ENCODE data around the gene MCC. TPM values are rescaled to one million over a fixed set of nuclear protein-coding genes. Genes with fewer than 3 reads are reported as not detected.

MCC gene
- total RNA-seq, 1 donor from 2014 or later = 22.7 TPM

GRCh38 chr5:113382731-113383130 is 105.5 kb downstream of the MCC start:
- H3K9me3 Mint-ChIP-seq (ENCODE audit: unreplicated experiment) = no peaks in the 10 kb centered on the region
- peaks cover 18% of the 10 kb centered on the region for H3K4me1 Mint-ChIP-seq (ENCODE audit: unreplicated experiment)
- no peak for TF ChIP-seq CTCF (IDR thresholded peaks at IDR 0.05; ENCODE audit: unreplicated experiment)
- DNase-seq (ENCODE audit: low spot score) = no peak
- no peaks in the 10 kb centered on the region for H3K27me3 Mint-ChIP-seq (ENCODE audit: unreplicated experiment)
- no peaks in the 10 kb centered on the region for H3K36me3 Mint-ChIP-seq (ENCODE audit: low read depth, unreplicated experiment)
- H3K27ac Mint-ChIP-seq (ENCODE audit: unreplicated experiment) = no peak overlapping the region
- H3K4me3 Mint-ChIP-seq (ENCODE audit: unreplicated experiment) = no peak overlapping the region

DNA sequence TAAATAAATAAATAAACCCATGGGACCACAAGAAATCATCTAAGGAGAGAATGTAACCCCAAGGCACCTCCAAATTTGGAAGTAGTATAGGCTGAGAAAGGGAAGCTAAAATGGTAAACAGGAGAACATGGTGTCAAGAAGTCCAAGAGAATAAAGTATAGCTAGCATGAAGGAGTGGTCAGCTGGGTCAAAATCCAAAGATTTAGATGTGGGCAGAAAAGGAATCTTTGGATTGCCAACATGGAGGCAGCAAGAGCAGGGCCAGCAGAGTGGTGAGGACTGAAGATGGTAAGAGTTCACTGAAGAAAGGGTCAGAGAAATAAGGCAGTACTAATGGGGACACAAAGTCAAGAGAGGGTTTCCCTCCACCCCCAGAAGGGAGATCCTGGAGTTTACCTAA is 106.5 kb downstream of the MCC start:
- H3K27me3 Mint-ChIP-seq (ENCODE audit: unreplicated experiment) = no peaks in the 10 kb centered on the region
- no peak overlapping the region for H3K4me3 Mint-ChIP-seq (ENCODE audit: unreplicated experiment)
- H3K9me3 Mint-ChIP-seq (ENCODE audit: unreplicated experiment) = no peaks in the 10 kb centered on the region
- TF ChIP-seq CTCF (IDR thresholded peaks at IDR 0.05; ENCODE audit: unreplicated experiment) = no peak
- H3K36me3 Mint-ChIP-seq (ENCODE audit: low read depth, unreplicated experiment) = no peaks in the 10 kb centered on the region
- no peak for DNase-seq (ENCODE audit: low spot score)
- peaks cover 18% of the 10 kb centered on the region for H3K4me1 Mint-ChIP-seq (ENCODE audit: unreplicated experiment)
- no peak overlapping the region for H3K27ac Mint-ChIP-seq (ENCODE audit: unreplicated experiment)

- H3K27ac Mint-ChIP-seq (ENCODE audit: unreplicated experiment) = no peak overlapping the region
- TF ChIP-seq CTCF (IDR thresholded peaks at IDR 0.05; ENCODE audit: unreplicated experiment) = no peak
- H3K9me3 Mint-ChIP-seq (ENCODE audit: unreplicated experiment) = no peaks in the 10 kb centered on the region
- no peak overlapping the region for H3K4me3 Mint-ChIP-seq (ENCODE audit: unreplicated experiment)
- H3K36me3 Mint-ChIP-seq (ENCODE audit: low read depth, unreplicated experiment) = no peaks in the 10 kb centered on the region
- H3K27me3 Mint-ChIP-seq (ENCODE audit: unreplicated experiment) = no peaks in the 10 kb centered on the region
- DNase-seq (ENCODE audit: low spot score) = no peak
- peaks cover 18% of the 10 kb centered on the region for H3K4me1 Mint-ChIP-seq (ENCODE audit: unreplicated experiment)
These were observed 107.4 kb downstream of the MCC start for GRCh38 chr5:113380807-113381326.

GRCh38 chr5:113379936-113380806 is 108.1 kb downstream of the MCC start:
- no peak overlapping the region for H3K4me3 Mint-ChIP-seq (ENCODE audit: unreplicated experiment)
- TF ChIP-seq CTCF (IDR thresholded peaks at IDR 0.05; ENCODE audit: unreplicated experiment) = no peak
- peaks cover 14% of the 10 kb centered on the region for H3K4me1 Mint-ChIP-seq (ENCODE audit: unreplicated experiment)
- H3K36me3 Mint-ChIP-seq (ENCODE audit: low read depth, unreplicated experiment) = no peaks in the 10 kb centered on the region
- DNase-seq (ENCODE audit: low spot score) = no peak
- H3K27ac Mint-ChIP-seq (ENCODE audit: unreplicated experiment) = no peak overlapping the region
- no peaks in the 10 kb centered on the region for H3K9me3 Mint-ChIP-seq (ENCODE audit: unreplicated experiment)
- H3K27me3 Mint-ChIP-seq (ENCODE audit: unreplicated experiment) = no peaks in the 10 kb centered on the region

GRCh38 chr5:113378959-113379541 is 109.2 kb downstream of the MCC start:
- Mint-ChIP-seq H3K27ac (ENCODE audit: unreplicated experiment) (no peak overlapping the region), H3K9me3 (ENCODE audit: unreplicated experiment) (no peaks in the 10 kb centered on the region), H3K4me3 (ENCODE audit: unreplicated experiment) (no peak overlapping the region), H3K27me3 (ENCODE audit: unreplicated experiment) (no peaks in the 10 kb centered on the region), H3K36me3 (ENCODE audit: low read depth, unreplicated experiment) (no peaks in the 10 kb centered on the region), H3K4me1 (ENCODE audit: unreplicated experiment) (peaks cover 9% of the 10 kb centered on the region)
- DNase-seq (ENCODE audit: low spot score) = peak; percentile 63
- peak; percentile 67 for TF ChIP-seq CTCF (IDR thresholded peaks at IDR 0.05; ENCODE audit: unreplicated experiment)

Data from endothelial cell (in vitro differentiated cells).